Measurements from ENCODE around the gene RASAL2.

- TF ChIP-seq, protein P1, sequence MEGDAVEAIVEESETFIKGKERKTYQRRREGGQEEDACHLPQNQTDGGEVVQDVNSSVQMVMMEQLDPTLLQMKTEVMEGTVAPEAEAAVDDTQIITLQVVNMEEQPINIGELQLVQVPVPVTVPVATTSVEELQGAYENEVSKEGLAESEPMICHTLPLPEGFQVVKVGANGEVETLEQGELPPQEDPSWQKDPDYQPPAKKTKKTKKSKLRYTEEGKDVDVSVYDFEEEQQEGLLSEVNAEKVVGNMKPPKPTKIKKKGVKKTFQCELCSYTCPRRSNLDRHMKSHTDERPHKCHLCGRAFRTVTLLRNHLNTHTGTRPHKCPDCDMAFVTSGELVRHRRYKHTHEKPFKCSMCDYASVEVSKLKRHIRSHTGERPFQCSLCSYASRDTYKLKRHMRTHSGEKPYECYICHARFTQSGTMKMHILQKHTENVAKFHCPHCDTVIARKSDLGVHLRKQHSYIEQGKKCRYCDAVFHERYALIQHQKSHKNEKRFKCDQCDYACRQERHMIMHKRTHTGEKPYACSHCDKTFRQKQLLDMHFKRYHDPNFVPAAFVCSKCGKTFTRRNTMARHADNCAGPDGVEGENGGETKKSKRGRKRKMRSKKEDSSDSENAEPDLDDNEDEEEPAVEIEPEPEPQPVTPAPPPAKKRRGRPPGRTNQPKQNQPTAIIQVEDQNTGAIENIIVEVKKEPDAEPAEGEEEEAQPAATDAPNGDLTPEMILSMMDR (IDR thresholded peaks at IDR 0.05): peak; percentile 79
- no peak for TF ChIP-seq ZFX (IDR thresholded peaks at IDR 0.05; ENCODE audit: borderline replicate concordance)
Observed at GRCh38 chr1:178055093-178055492, 38.8 kb upstream of the RASAL2 start.

Measured in 22Rv1 (cell line).